ENCODE measurements around the gene IGF1R. TPM values are rescaled to one million over a fixed set of nuclear protein-coding genes. Genes with fewer than 3 reads are reported as not detected.

IGF1R gene
- total RNA-seq, 1 donor from 2014 or later: 151 TPM

GRCh38 chr15:98737721-98738120 is 89.4 kb downstream of the IGF1R start:
- H3K4me1 ChIP-seq: peaks cover 3 to 55% of the 10 kb centered on the region in 2 donors
- H3K4me3 ChIP-seq: no peak overlapping the region
- no peak overlapping the region for H3K27ac ChIP-seq
- H3K9me3 ChIP-seq: no peaks in the 10 kb centered on the region
- intact Hi-C loops (cut with DNase I): no loop called here
- no peaks in the 10 kb centered on the region for H3K36me3 ChIP-seq
- DNase-seq (ENCODE audit: low spot score in 2 of 2): no peak
- no peak for TF ChIP-seq CTCF (IDR thresholded peaks at IDR 0.05)
- H3K27me3 ChIP-seq: no peaks in the 10 kb centered on the region

GRCh38 chr15:98738689-98739401 is 90.5 kb downstream of the IGF1R start:
- peaks cover 3 to 46% of the 10 kb centered on the region in 2 donors for H3K4me1 ChIP-seq
- no peak for DNase-seq (ENCODE audit: low spot score in 2 of 2)
- intact Hi-C loops (cut with DNase I): no loop called here

DNA sequence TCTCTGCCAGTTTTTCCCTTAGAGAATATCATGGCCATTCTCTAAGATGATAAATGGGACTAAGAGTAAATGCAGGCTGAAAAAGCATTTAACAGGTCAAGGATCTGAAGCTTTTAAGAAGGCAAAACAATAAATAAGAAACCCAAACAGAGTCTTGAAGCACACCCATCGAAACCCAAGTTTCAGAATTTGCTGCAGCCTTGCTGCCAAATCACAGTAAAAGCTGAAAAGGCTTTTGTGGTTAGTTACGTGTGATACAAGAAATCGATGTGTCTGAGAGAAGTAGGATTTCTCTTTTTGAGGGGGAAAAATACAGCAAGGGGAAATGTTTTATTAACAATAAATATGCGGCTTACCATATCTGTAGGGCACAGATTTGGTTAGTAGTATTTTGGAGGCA is 92.0 kb downstream of the IGF1R start:
- no peak for TF ChIP-seq CTCF (IDR thresholded peaks at IDR 0.05)
- Histone ChIP-seq H3K27ac (no peak overlapping the region), H3K4me1 (peaks cover 3 to 36% of the 10 kb centered on the region in 2 donors)

More at GRCh38 chr15:98738689-98739401, 90.5 kb downstream of the IGF1R start:
- no peak overlapping the region for H3K4me3 ChIP-seq
- no peaks in the 10 kb centered on the region for H3K27me3 ChIP-seq
- H3K36me3 ChIP-seq: no peaks in the 10 kb centered on the region
- H3K27ac ChIP-seq: no peak overlapping the region
- H3K9me3 ChIP-seq: no peaks in the 10 kb centered on the region
- no peak for TF ChIP-seq CTCF (IDR thresholded peaks at IDR 0.05)

DNA sequence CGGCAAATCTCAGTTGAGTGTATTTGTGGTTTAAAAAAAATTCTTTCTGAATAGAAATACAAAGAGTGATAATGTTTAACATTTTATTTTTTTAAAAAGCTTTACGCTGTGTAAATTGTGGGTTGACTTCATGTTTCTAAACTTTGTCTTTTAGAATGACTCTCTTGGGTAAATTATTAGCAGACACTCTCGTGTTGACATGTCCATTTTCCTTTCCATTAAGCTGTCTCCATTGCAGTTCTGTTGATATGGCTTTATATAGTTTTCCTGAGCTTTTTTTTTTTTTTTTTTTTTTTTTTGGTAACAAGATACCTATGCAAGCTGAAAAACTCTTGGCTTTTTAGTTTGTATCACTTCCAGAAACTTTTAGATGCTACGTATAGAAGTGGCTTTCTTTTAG is 92.6 kb downstream of the IGF1R start:
- DNase-seq (ENCODE audit: low spot score in 2 of 2): no peak
- intact Hi-C loops (cut with DNase I): loop anchor here (10.0 kb wide), 1 partner anchor 46 kb away; no protein-coding TSS in a partner anchor
- no peak for TF ChIP-seq CTCF (IDR thresholded peaks at IDR 0.05)
- Histone ChIP-seq H3K36me3 (no peaks in the 10 kb centered on the region), H3K4me1 (peaks cover 0 to 33% of the 10 kb centered on the region in 2 donors), H3K27ac (no peak overlapping the region), H3K27me3 (no peaks in the 10 kb centered on the region), H3K4me3 (no peak overlapping the region), H3K9me3 (no peaks in the 10 kb centered on the region)

More for the DNA sequence above, 92.0 kb downstream of the IGF1R start:
- Histone ChIP-seq H3K4me3 (no peak overlapping the region), H3K27me3 (no peaks in the 10 kb centered on the region), H3K36me3 (no peaks in the 10 kb centered on the region), H3K9me3 (no peaks in the 10 kb centered on the region)
- intact Hi-C loops (cut with DNase I): loop anchor here (10.0 kb wide), 1 partner anchor 45 kb away; no protein-coding TSS in a partner anchor
- DNase-seq (ENCODE audit: low spot score in 2 of 2): no peak

DNA sequence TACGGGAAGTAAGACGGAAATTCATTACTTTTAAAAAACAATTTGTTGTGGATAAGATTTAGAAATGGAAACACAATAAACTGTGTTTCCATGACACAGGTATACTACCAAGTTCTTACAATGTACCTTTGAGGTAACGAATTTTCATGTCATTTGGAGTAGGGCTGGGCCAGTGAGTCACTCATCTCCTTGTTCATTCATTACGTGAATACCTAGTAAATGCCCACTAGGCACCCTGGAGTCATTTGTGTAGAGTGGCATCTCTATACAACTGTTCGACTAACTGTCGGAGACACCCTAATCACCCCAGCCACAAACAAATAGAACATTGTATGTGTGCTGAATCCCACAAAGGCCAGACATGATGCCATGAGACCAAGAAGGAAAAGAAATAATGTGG is 94.8 kb downstream of the IGF1R start:
- H3K9me3 ChIP-seq: no peaks in the 10 kb centered on the region
- H3K4me1 ChIP-seq: peaks cover 0 to 20% of the 10 kb centered on the region in 2 donors
- TF ChIP-seq CTCF (IDR thresholded peaks at IDR 0.05): no peak
- H3K27ac ChIP-seq: no peak overlapping the region
- intact Hi-C loops (cut with DNase I): loop anchor here (10.0 kb wide), 1 partner anchor 48 kb away; no protein-coding TSS in a partner anchor
- no peaks in the 10 kb centered on the region for H3K27me3 ChIP-seq
- no peak overlapping the region for H3K4me3 ChIP-seq
- no peaks in the 10 kb centered on the region for H3K36me3 ChIP-seq
- DNase-seq (ENCODE audit: low spot score in 2 of 2): no peak

Data from ascending aorta (tissue), 2 donors.